GM18511 (cell line): Measurements from ENCODE around the gene ALDH1A3.

Experiments used
- ATAC-seq: cut with Tn5 transposase; IDR thresholded peaks from one replicate; pipeline ENCODE4 v1.9.1; 2021; ENCODE audit warnings: mild to moderate bottlenecking, moderate library complexity; ENCODE audit not compliant: unreplicated experiment

ALDH1A3 gene

GRCh38 chr15:100947760-100948429 is 68.3 kb downstream of the ALDH1A3 start:
- peak; percentile 64 for ATAC-seq

GRCh38 chr15:100948430-100948762 is 68.8 kb downstream of the ALDH1A3 start:
- no peak for ATAC-seq

GRCh38 chr15:100949691-100950090 is 70.1 kb downstream of the ALDH1A3 start:
- ATAC-seq = no peak

GRCh38 chr15:100951965-100952364 is 72.3 kb downstream of the ALDH1A3 start:
- ATAC-seq = no peak

- no peak for ATAC-seq
Observed at GRCh38 chr15:100952566-100952965, 72.9 kb downstream of the ALDH1A3 start.

- no peak for ATAC-seq
Observed at GRCh38 chr15:100958326-100959065, 78.9 kb downstream of the ALDH1A3 start.

- ATAC-seq = no peak
Observed at GRCh38 chr15:100959066-100960050, 79.7 kb downstream of the ALDH1A3 start.
